GM10266 (cell line): ENCODE results near the gene SLCO4A1.

Experiments used
- DNase-seq: peaks from one replicate; pipeline ENCODE4 v3.0.0; 2012; ENCODE audit errors: extremely low spot score
- TF ChIP-seq, protein P1 (sequence below): IDR thresholded peaks from 2 replicates; pipeline ENCODE4 v1.5.1; 2012; ENCODE audit warnings: mild to moderate bottlenecking, low read depth; ENCODE audit not compliant: control insufficient read depth, insufficient read depth; ENCODE audit errors: missing control alignments

Gene SLCO4A1

DNA sequence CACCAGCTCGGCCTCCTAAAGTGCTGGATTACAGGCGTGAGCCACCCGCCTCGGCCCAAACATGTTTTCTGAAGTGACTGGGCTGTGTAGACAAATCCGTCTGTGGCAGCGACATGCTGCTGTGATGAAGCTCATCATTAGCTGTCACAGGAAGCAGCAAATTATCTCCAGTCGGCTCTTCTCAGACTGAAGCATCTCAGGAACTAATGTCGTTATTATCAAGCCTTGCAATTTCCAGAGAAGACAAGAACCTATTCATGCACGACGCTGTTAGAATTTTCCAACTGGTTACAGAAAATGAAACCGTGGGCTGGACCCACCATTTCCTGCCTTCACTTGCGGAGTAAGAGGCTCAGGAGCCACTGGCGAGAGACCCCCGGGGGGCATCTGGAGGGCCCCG lies 49.2 kb downstream of the SLCO4A1 start:
- no peak for DNase-seq
- TF ChIP-seq, protein P1, sequence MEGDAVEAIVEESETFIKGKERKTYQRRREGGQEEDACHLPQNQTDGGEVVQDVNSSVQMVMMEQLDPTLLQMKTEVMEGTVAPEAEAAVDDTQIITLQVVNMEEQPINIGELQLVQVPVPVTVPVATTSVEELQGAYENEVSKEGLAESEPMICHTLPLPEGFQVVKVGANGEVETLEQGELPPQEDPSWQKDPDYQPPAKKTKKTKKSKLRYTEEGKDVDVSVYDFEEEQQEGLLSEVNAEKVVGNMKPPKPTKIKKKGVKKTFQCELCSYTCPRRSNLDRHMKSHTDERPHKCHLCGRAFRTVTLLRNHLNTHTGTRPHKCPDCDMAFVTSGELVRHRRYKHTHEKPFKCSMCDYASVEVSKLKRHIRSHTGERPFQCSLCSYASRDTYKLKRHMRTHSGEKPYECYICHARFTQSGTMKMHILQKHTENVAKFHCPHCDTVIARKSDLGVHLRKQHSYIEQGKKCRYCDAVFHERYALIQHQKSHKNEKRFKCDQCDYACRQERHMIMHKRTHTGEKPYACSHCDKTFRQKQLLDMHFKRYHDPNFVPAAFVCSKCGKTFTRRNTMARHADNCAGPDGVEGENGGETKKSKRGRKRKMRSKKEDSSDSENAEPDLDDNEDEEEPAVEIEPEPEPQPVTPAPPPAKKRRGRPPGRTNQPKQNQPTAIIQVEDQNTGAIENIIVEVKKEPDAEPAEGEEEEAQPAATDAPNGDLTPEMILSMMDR = no peak

DNA sequence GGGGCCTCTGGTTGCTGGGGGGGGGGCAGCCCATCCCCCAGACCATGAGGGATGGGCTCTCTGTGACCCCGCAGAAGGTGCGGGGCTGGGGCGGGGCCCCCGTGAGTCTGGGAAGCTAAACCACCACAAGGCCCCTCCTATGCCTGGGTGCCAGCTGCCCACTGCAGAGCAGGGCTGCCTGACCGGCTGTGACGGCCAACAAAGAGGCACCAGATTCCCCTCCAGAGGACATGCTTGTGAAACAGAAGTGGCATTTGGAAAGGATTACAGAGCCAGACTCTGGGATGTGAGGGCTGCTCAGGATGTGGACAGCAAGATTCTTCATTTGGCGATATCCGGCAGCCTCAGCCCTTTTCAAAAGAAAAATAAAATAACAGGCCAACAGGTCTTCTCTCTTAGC lies 49.9 kb downstream of the SLCO4A1 start:
- TF ChIP-seq, protein P1 = no peak

DNA sequence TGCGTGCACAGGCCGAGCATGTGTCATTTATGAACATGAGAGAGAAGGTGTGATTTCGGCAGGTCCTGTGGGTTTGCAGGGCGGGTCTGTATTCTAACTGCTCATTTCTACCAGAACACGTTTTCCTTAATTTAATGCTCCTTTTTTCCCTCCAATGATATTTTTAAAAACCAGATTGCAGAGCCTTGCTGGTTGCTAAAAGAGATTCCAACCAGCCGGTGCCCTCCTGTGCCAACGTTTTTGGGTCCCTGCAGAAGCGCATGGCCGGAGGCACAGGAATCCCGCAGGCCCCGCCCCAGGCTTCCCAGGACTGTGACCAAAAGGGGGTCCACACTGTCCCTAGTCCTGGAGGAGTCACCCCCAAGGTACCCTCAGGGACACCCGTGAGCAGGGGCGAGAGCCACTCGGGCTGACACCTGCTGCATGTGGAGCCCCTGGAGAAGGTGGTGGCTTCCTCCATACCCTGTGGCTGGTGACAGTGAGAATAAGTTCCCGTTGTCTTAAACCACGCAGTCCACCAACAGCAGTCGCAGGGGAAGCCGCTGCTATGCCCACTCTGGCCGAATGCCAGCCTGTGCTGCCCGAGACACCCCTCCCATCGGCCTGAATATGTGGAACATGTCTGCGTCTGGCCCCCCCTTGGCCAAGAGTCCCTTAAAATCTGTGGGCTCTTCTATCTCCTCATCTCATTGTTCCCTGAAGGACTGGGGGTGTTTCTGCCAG lies 50.7 kb downstream of the SLCO4A1 start:
- no peak for DNase-seq
- TF ChIP-seq, protein P1 = no peak

More for the DNA sequence above, 49.9 kb downstream of the SLCO4A1 start:
- DNase-seq = no peak

DNA sequence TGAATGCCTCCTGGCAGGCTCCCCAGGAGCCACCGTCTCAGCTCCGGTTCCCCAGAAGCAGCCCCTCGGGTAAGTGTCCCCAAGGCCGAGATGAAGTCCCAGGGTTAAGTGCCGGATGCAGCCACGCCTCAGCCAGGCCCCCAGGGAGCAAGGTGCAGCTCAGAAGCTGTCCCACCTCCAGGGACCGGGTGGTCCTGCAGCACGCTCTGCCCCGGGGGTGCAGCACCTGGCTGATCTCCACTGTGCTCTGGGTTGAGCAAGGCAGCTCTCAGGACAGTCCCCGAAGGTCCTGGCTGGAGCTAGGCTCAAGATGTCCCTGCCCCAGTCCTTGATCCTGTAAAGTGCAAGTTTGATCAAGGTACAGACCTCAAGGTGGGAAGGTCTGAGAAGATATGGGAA lies 51.2 kb downstream of the SLCO4A1 start:
- TF ChIP-seq, protein P1 = no peak
- DNase-seq = no peak

GRCh38 chr20:62694106-62694505 lies 51.8 kb downstream of the SLCO4A1 start:
- DNase-seq = no peak
- TF ChIP-seq, protein P1 = no peak

DNA sequence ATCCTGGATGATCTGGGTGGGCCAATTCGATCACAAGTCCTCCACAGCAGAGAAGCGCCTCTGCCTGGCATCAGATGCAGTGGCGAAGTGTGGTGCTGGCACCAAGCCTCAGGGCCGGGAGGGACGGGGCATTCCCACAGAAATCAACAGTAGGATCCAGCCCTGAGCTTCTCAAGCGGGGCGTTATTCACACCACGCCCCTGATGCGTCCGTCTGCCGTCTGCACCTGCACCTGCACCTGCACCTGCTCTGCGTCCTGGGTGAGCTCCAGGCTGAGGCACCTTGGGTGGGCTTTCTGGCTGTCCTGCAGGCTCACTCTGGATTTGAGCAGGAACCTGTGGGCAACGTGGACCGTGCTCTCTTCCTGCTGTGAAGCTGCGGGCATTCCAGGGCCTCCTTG lies 52.6 kb downstream of the SLCO4A1 start:
- TF ChIP-seq, protein P1 = no peak
- no peak for DNase-seq
